ENCODE measurements around the gene CCDC136.

GRCh38 chr7:128744366-128744905 lies 47.3 kb upstream of the CCDC136 start:
- TF ChIP-seq TCF4 (CRISPR knock-in tag; IDR thresholded peaks at IDR 0.05; ENCODE audit: borderline replicate concordance) (no peak), ISL1 (CRISPR knock-in tag; IDR thresholded peaks at IDR 0.05) (no peak), CREB5 (CRISPR knock-in tag; IDR thresholded peaks at IDR 0.05; ENCODE audit: low read depth) (no peak), RARB (CRISPR knock-in tag; IDR thresholded peaks at IDR 0.05) (no peak), CSRNP3 (CRISPR knock-in tag; IDR thresholded peaks at IDR 0.05) (no peak), POU6F1 (CRISPR knock-in tag; IDR thresholded peaks at IDR 0.05; ENCODE audit: borderline replicate concordance, low read depth) (no peak), PATZ1 (CRISPR knock-in tag; IDR thresholded peaks at IDR 0.05; ENCODE audit: borderline replicate concordance) (no peak), ZFP30 (CRISPR knock-in tag; IDR thresholded peaks at IDR 0.05) (no peak), SNAI2 (CRISPR knock-in tag; IDR thresholded peaks at IDR 0.05) (no peak), ESRRG (CRISPR knock-in tag; IDR thresholded peaks at IDR 0.05) (no peak)

All from SK-N-SH treated with all-trans-retinoic acid at 6 μM for 48 hours (cell line).